ENCODE measurements around the gene POLR2F.

POLR2F gene

GRCh38 chr22:37953437-37954179 is at the start of gene POLR2F, which contains the start of gene C22orf23:
Gene POLR2F, plus strand, starts transcription at chr22:37953699. Its CDS starts 89 bp downstream, at chr22:37953788.
Gene C22orf23, minus strand, starts transcription at chr22:37953601. Its CDS starts 452 bp downstream, at chr22:37953149.
- DNase-seq = peak; percentile 89 to 93

GRCh38 chr22:37904572-37905533 is 48.6 kb upstream of the POLR2F start:
- DNase-seq = peak; percentile 57 to 81

- DNase-seq = peak in 1 of 2 donors; percentile 63
Observed at GRCh38 chr22:37905534-37906363, 47.8 kb upstream of the POLR2F start, which contains the start of gene MICALL1. Gene MICALL1, plus strand, starts transcription at chr22:37906297. Its CDS starts 126 bp downstream, at chr22:37906423.

GRCh38 chr22:37906364-37907008 is 47.0 kb upstream of the POLR2F start:
- peak in 1 of 2 donors; percentile 25 for DNase-seq

GRCh38 chr22:37907036-37907954 is 46.2 kb upstream of the POLR2F start:
- no peak for DNase-seq

GRCh38 chr22:37909766-37910165 is 43.7 kb upstream of the POLR2F start:
- no peak for DNase-seq

GRCh38 chr22:37910890-37911672 is 42.4 kb upstream of the POLR2F start:
- DNase-seq = no peak

GRCh38 chr22:37911697-37912096 is 41.8 kb upstream of the POLR2F start:
- no peak for DNase-seq

GRCh38 chr22:37912171-37912570 is 41.3 kb upstream of the POLR2F start:
- DNase-seq = no peak

GRCh38 chr22:37913233-37913721 is 40.2 kb upstream of the POLR2F start:
- DNase-seq = no peak

GRCh38 chr22:37916311-37916710 is 37.2 kb upstream of the POLR2F start:
- DNase-seq = no peak

- no peak for DNase-seq
Observed at GRCh38 chr22:37917874-37918548, 35.5 kb upstream of the POLR2F start.

GRCh38 chr22:37918580-37919270 is 34.8 kb upstream of the POLR2F start:
- DNase-seq = no peak

GRCh38 chr22:37920126-37920525 is 33.4 kb upstream of the POLR2F start:
- DNase-seq = peak in 1 of 2 donors; percentile 56

GRCh38 chr22:37922191-37922590 is 31.3 kb upstream of the POLR2F start:
- DNase-seq = no peak

- DNase-seq = no peak
Observed at GRCh38 chr22:37923927-37924326, 29.6 kb upstream of the POLR2F start.

GRCh38 chr22:37924386-37925065 is 29.0 kb upstream of the POLR2F start:
- DNase-seq = no peak

- DNase-seq = no peak
Observed at GRCh38 chr22:37925330-37925729, 28.2 kb upstream of the POLR2F start.
